Upper lobe of left lung (tissue), 6 donors: ENCODE data around the gene ADD3. TPM values are rescaled to one million over a fixed set of nuclear protein-coding genes. Genes with fewer than 3 reads are reported as not detected.

Source experiments
- ATAC-seq, 2 donors: fragments of 200-7000 bp; cut with Tn5 transposase; one replicate each; pipeline ENCODE4 v1.9.1; 2022; ENCODE audit warnings: mild to moderate bottlenecking in 2 of 2, moderate library complexity in 2 of 2; ENCODE audit not compliant: low FRiP score in 2 of 2
- DNase-seq, 2 donors: peaks; one replicate each; pipeline ENCODE4 v3.0.0-alpha.2; 2019 to 2020
- H3K27ac ChIP-seq, 4 donors: fragments of 200-600 bp; sonication (generic); one replicate each; pipeline ENCODE4 v1.5.1; 2016 to 2019
- H3K27me3 ChIP-seq, 4 donors: fragments of 200-600 bp; sonication (generic); one replicate each; pipeline ENCODE4 v1.5.1; 2017 to 2019
- H3K36me3 ChIP-seq, 4 donors: fragments of 200-600 bp; sonication (generic); one replicate each; pipeline ENCODE4 v1.5.1; 2016 to 2019
- H3K4me1 ChIP-seq, 4 donors: fragments of 200-600 bp; sonication (generic); one replicate each; pipeline ENCODE4 v1.5.1; 2018 to 2019
- H3K4me3 ChIP-seq, 4 donors: fragments of 200-600 bp; sonication (generic); one replicate each; pipeline ENCODE4 v1.5.1; 2017 to 2019; ENCODE audit warnings: mild to moderate bottlenecking in 2 of 4, moderate library complexity in 1 of 4
- H3K9me3 ChIP-seq, 4 donors: fragments of 200-600 bp; sonication (generic); one replicate each; pipeline ENCODE4 v1.5.1; 2018 to 2019
- EP300 ChIP-seq, 4 donors: sonication (generic); formaldehyde crosslinking; IDR thresholded peaks; one replicate each; pipeline ENCODE4 v1.5.1; 2017; ENCODE audit warnings: antibody characterized with exemption in 4 of 4, control low read depth in 2 of 4
- POLR2A ChIP-seq, 4 donors: fragments of 450-650 bp; IDR thresholded peaks; one replicate each; pipeline ENCODE4 v1.5.1; 2016 to 2017; ENCODE audit warnings: antibody characterized with exemption in 4 of 4, mild to moderate bottlenecking in 2 of 4
- POLR2AphosphoS5 ChIP-seq, 2 donors: sonication (generic); formaldehyde crosslinking; IDR thresholded peaks; one replicate each; pipeline ENCODE4 v1.5.1; 2017; ENCODE audit warnings: antibody characterized with exemption in 2 of 2
- WGBS, 2 donors: methylation state at CpG; one replicate each; pipeline ENCODE4 v1.1.5; 2017 to 2018; 5-methylcytosine and 5-hydroxymethylcytosine counted together
- total RNA-seq, 6 donors: library from RNA; depleted of rRNA in 4 of 6; stranded (reverse); fragments of >200 nt in 4 of 6; gene quantifications; one replicate each; pipeline versions ENCODE4 v1.1.0 to v1.2.1, GENCODE V29; 2016 to 2021
- TF ChIP-seq, protein P1 (sequence below), 6 experiments: fragments of 450-650 bp in 4 of 6; fragments of 200-600 bp in 2 of 6; sonication (generic) in 2 of 6; IDR thresholded peaks; one replicate each; pipeline ENCODE4 v1.5.1; 2016 to 2019; ENCODE audit warnings: antibody characterized with exemption in 6 of 6
- donor health status: DM: no; HTN: no; CAD: no; lungs with moderate emphysema.
- donor health status: DM: no; HTN: yes; CAD: no; lungs with severe emphysema.

The ADD3 gene
- total RNA-seq, 6 donors from 2014 or later: 34.1 to 229 (median 61.0) TPM

DNA sequence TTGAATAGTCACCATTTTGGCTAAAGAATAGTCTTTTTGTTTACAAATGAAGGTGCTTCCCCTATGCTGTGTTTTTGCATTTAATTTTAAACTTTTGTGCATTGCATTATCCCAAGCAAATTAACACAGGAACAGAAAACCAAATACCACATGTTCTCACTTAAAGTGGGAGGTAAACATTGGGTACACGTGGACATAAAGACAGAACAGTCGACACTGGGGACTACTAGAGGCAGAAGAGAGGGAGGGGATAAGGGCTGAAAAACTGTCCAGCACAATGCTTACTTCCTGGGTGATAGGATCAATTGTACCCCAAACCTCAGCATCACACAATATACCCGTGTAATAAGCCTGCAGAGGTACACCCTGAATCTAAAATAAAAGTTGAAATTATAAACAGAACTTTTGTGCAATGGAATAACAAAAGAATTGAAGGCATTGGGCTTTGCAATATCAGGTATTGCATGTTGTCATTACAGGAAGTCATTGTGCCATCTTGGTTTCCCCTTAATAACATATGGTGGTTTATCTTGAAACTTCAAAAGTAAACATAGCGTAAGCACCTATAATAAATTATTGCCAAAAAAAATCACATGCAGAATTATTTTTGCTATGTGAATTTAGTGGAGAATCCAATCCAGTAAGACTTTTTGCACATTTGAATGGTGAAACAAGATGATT lies 16.1 kb downstream of the ADD3 start:
- TF ChIP-seq EP300 (IDR thresholded peaks at IDR 0.05): no peak
- TF ChIP-seq, protein P1, sequence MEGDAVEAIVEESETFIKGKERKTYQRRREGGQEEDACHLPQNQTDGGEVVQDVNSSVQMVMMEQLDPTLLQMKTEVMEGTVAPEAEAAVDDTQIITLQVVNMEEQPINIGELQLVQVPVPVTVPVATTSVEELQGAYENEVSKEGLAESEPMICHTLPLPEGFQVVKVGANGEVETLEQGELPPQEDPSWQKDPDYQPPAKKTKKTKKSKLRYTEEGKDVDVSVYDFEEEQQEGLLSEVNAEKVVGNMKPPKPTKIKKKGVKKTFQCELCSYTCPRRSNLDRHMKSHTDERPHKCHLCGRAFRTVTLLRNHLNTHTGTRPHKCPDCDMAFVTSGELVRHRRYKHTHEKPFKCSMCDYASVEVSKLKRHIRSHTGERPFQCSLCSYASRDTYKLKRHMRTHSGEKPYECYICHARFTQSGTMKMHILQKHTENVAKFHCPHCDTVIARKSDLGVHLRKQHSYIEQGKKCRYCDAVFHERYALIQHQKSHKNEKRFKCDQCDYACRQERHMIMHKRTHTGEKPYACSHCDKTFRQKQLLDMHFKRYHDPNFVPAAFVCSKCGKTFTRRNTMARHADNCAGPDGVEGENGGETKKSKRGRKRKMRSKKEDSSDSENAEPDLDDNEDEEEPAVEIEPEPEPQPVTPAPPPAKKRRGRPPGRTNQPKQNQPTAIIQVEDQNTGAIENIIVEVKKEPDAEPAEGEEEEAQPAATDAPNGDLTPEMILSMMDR (IDR thresholded peaks at IDR 0.05): no peak
- TF ChIP-seq POLR2A (IDR thresholded peaks at IDR 0.05): no peak
- TF ChIP-seq POLR2AphosphoS5 (IDR thresholded peaks at IDR 0.05): no peak
- no peaks in the 10 kb centered on the region for H3K9me3 ChIP-seq
- peaks cover 0 to 16% (median 8%) of the 10 kb centered on the region in 4 donors for H3K4me1 ChIP-seq
- no peak for DNase-seq
- H3K27me3 ChIP-seq: no peaks in the 10 kb centered on the region
- H3K27ac ChIP-seq: peak overlapping the region in 1 of 4 donors; percentile 58
- 42 to 51% methylated on average over 4 of the region's 4 CpGs for WGBS, 2 donors
- no peak overlapping the region for H3K4me3 ChIP-seq
- no peak for ATAC-seq
- no peaks in the 10 kb centered on the region for H3K36me3 ChIP-seq

DNA sequence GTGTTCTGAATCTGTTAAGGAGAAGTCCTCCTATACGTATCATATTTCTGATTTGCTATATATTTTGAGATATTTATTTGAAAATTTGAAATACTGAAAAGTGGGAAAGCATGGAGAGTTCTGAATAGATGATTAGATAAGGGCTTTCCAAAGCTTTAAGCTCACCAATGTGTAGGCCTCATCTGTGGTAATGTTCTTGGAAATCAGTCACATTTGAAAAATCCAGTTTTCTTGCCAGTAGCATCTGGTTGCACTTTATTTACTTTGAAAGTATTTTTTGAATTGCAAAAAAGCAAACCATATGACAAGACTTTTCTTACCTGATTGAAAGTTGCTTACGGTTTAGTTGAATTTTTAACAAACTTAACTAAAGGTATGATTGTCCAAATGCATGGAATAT lies 21.7 kb downstream of the ADD3 start:
- no peak for ATAC-seq
- Histone ChIP-seq H3K9me3 (no peaks in the 10 kb centered on the region), H3K4me1 (peaks cover 13 to 22% (median 21%) of the 10 kb centered on the region in 4 donors), H3K4me3 (no peak overlapping the region), H3K27ac (no peak overlapping the region), H3K27me3 (no peaks in the 10 kb centered on the region), H3K36me3 (no peaks in the 10 kb centered on the region)
- WGBS, 2 donors: 88 to 92% methylated on average over 2 of the region's 2 CpGs
- TF ChIP-seq EP300 (IDR thresholded peaks at IDR 0.05) (no peak), POLR2AphosphoS5 (IDR thresholded peaks at IDR 0.05) (no peak), POLR2A (IDR thresholded peaks at IDR 0.05) (no peak)
- TF ChIP-seq, protein P1 (IDR thresholded peaks at IDR 0.05): no peak
- DNase-seq: no peak

DNA sequence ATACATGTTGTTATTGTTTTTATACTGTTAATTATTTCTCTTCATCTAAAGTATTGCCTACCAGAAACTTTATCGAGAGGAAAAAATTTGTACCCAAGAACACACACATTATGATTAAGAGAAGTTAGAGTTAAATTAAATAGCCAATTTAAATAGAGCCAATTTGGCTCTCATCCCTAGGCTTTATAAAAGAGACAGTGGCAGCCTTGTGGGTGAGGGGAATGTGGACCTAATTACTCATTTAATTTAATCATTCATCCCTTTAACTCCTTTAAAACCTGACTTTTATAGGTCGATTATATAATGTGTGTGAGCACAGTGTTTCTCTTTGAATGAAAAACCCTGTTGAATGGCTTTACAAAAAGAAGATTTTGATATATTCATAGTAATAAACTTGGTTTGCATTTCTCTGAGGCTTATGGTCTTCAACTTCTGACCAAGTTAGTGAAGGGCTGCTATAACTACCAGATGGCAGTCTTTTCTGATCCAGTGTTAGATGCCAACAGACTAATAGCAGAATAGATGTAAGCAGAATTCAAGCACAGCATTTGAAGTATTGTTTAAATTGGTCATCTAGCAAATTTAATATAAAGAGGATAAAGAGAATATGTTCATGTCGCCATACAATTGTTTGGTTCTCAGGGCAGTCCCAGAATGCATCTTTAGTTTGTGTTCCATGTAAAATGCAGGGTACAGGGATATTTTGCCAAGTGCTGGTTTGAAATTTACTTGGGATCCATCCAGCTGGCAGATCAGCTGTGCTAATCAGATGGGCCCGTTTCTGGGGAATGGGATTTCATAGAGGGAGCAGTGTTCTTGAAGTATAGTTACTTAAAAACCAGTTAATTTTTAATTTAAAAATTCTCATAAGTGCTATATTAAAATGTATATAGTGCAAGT lies 25.3 kb downstream of the ADD3 start:
- peaks cover 13 to 30% (median 21%) of the 10 kb centered on the region in 4 donors for H3K4me1 ChIP-seq
- ATAC-seq: no peak
- TF ChIP-seq, protein P1 (IDR thresholded peaks at IDR 0.05): no peak
- TF ChIP-seq POLR2A (IDR thresholded peaks at IDR 0.05) (no peak), POLR2AphosphoS5 (IDR thresholded peaks at IDR 0.05) (no peak), EP300 (IDR thresholded peaks at IDR 0.05) (no peak)
- no peak overlapping the region for H3K27ac ChIP-seq
- no peaks in the 10 kb centered on the region for H3K27me3 ChIP-seq
- H3K9me3 ChIP-seq: no peaks in the 10 kb centered on the region
- DNase-seq: no peak
- H3K4me3 ChIP-seq: no peak overlapping the region
- no peaks in the 10 kb centered on the region for H3K36me3 ChIP-seq
- 44 to 51% methylated on average over 4 of the region's 4 CpGs for WGBS, 2 donors

DNA sequence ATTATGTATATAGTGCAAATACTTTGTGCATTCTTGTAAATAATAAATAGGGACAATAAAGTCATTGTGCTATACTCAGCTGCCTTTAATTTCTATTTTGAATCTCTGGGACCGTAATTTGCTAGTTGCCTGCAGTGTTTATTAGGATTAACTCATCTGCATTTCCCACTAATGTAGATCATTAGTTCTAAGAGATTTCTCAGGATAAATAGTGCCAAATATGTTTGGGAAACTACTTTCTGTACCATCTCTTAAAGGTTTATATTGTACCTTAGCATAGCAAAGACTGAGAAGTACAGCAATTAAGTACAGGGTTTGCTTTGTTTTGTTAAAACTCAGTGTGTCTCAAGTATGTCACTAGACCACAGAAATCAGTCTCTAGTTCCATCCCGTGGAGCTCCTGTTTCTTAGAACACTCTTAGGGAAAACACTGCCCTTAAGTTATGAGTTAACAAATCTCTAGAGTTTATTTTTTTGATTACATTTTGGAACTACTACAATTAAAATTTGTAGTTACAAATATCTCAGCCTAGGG lies 26.0 kb downstream of the ADD3 start:
- Histone ChIP-seq H3K4me3 (no peak overlapping the region), H3K4me1 (peaks cover 13 to 30% (median 21%) of the 10 kb centered on the region in 4 donors), H3K27me3 (no peaks in the 10 kb centered on the region), H3K9me3 (no peaks in the 10 kb centered on the region), H3K36me3 (no peaks in the 10 kb centered on the region), H3K27ac (no peak overlapping the region)
- no peak for DNase-seq
- TF ChIP-seq, protein P1 (IDR thresholded peaks at IDR 0.05): no peak
- TF ChIP-seq EP300 (IDR thresholded peaks at IDR 0.05) (no peak), POLR2A (IDR thresholded peaks at IDR 0.05) (no peak), POLR2AphosphoS5 (IDR thresholded peaks at IDR 0.05) (no peak)
- 29 to 31% methylated on average over 2 of the region's 2 CpGs for WGBS, 2 donors
- ATAC-seq: no peak
